Brain pericyte (primary cell): ENCODE data around the gene STX18.
"Not testable (repeated sequence)": the region's sequence is repeated elsewhere in the genome, so short reads cannot be mapped to it uniquely, and the experiment has no call there.

Experiments used
- DNase-seq: peaks from one replicate; pipeline ENCODE4 v3.0.0-alpha.2; 2012; ENCODE audit warnings: low read depth, low spot score

STX18 gene

DNA sequence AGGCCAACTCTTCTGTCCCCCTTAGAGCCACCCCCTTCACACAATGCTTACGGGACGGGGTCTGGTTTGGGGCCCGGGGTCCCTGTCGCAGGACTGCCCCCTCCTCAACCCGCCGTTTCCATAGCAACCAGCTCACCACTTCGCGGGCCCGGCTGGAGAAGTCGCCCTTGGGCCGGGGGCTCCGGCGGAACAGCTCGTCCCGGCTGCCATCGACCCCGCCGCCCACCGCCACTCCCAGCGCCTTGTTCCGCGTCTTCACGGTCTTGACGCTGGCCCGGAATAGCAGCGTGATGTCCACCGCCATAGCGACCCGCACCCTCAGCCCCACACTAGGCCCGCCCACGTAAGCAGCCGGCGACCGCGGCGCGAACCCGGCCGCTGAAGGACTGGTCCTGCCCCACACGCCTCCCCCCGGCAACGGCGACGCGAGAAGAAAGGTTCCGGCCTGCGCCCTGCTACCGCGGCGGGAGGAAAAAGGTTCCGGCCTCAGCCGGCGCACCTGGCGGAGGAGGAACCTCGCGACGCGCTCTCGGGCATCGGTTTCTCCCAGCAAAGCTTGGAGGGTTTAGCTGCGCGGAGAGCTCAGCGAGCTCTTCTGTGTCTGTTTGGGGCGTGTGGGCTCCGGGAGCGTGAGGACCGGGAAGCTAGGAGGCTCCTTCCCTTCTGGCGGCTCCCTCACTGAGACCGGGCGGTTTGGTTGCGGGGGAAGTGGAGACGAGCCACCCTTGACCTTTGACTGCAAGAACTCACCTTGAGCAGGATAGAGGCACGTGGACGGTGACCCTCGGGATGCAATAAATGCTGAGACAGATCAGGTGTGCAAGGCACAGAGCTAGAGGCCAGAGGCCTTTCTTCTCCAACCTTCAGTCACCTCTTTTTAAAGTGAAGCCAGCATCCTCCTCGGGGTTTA, at the start of gene STX18:
TSS of gene STX18 (minus strand) at position 388 of the 910 bp plus-strand sequence. CDS start at position 304, 84 bp downstream.
- DNase-seq, result peak; percentile 64

DNA sequence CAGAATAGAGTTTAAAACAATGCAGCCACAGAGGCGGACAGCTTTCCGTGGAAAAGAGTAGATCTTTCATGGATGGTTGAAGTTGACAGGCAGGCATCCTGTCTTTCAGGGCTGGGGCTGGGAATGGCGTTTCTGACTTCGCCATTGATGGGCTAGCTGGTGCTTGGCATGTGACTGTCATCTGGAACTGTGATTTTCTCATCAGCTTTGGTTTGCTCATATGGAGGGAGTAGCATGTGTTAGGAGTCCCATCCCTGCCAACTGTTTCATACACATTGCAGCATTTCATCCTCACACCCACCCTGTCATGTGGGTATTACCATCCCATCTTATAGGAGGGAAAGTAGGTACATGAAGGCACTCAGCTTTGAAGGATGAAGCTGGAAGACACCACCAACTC, 49.2 kb upstream of the STX18 start:
- DNase-seq, result no peak

DNA sequence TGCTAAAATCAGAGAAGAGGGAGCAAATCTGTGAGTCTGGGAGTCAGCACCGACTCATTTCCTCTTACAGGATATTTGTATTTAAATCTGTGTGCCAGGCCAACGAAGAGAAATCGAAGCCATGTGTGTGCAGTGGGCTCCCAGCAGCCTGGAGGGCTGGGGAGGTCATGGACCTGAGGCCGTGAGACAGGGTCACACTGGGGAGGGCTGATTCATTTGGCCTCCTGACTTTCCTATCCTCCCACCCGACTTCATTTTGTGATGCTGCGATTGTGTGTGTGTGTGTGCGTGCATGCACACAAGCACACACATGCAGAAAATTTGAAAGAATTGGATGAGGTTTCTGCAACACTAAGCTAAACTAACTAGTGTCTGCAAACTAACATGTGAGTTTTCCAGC, 48.7 kb upstream of the STX18 start:
- DNase-seq, result no peak

DNA sequence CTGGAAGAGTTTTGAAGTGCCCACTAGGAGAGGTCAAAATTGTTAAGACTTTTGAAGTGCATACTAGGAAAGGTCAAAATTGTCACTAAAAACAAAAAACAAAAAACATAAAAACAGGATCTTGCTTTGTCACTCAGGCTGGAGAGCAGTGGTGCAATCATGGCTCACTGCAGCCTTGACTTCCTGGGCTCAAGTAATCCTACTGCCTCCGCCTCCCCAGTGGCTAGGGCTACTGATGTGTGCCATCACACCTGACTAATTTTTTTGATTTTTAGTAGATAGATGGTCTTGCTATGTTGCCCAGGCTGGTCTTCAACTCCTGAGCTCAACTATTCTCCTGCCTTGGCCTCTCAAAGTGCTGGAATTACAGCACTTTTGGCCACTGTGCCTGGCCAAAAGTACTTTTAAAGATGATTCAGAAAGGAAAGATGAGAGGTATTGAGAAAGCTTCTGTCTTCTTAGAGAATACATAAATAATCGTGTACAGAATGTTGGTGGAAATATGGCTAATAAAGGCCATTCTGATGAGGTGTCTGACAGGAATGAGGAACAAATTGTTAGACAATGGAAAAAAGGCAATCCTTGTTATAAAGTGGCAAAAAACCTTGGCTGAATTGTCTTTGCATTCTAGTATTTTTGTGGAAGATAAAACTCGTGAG, 43.3 kb upstream of the STX18 start:
- DNase-seq, result no peak

DNA sequence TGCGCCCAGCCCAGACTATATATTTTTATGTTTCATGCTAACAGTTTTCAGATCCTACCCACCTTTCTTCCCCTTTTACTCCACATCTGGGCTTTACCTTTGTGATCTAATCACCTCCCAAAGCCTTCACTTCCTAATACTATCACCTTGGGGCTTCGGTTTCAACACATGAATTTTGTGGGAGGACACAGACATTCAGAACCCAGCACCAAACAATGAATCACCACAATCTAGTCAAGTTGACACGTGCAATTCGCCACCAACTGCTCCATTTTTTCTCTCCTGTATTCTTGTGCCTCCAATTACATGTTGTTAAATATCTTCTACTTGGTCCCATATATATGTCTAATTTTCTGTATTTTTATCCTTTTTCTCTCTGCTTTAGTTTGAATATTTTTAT, 41.8 kb upstream of the STX18 start:
- DNase-seq, result no peak

DNA sequence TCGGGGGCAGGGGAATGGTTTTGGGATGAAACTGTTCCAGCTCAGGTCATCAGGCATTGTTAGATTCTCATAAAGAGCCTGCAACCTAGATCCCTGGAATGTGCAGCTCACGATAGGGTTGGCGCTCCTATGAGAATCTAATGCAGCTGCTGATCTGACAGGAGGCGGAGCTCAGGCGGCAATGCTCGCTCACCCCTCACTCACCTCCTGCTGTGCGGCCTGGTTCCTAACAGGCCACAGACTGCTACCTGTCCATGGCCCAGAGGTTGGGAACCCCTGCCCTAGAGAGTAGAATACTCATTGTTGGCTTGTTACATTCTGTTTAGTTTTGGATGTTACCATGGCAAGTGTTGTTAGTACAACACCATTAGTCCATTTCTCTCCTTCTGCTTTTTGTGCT, 40.8 kb upstream of the STX18 start:
- no peak for DNase-seq

DNA sequence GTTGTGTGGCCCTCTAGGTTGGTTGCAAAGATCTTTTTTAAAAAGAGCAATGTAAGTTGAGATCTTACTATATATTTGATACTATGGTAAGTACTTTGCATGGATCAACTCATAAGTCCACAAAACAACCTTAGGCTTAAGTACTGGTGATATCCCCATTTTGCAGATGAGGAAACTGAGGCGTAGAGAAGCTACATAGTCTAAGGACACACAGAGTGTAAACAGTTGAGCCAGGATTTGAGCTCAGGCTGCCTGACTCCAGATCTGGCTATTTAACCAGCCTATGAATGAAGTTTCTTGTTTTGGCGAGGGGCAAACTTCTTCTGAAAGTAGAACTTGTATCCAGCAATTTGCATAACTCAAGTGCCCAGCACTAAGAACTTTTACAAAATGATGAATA, 38.6 kb upstream of the STX18 start:
- DNase-seq, result no peak

DNA sequence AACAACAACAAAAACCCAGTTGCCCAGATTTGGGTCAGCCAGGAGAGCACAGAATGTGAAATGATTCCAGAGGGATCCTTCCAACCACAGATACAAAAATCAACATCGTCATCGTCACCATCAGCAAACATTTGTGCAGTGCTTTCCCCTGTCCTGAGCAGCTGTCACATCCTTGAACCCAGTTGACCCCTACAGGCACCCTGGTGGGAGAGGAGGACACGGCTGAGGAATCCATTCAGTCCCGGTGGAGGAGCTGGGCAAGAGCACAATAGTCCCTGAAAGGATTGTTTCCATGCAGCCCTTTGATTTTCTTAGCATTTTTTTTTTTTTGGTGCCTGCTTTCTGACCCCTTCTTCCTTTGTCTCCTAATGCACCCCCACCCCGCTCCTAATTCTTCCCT, 37.1 kb upstream of the STX18 start:
- no peak for DNase-seq

DNA sequence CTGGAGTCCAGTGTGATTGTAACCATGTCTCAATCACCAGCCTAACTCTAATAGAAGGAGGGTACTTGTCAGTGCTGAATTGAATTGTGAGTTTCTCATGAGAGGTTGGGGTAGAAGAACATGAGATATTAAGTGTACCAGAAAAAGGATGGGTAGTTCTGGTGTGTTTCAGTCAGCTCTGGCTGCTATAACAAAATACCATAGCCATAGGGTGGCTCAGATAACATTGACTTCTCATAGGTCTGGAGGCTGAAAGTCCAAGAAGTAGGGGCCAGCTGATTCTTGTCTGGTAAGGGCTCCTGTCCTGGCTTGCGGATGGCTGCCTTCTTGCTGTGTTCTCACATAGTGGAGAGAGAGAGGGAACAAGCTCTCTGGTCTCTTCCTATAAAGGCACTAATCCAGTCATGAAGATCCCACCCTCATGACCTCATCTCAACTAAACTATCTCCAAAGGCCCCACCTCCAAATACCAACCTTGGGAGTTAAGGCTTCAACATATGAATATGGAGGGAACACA, 35.6 kb upstream of the STX18 start:
- DNase-seq, result no peak

DNA sequence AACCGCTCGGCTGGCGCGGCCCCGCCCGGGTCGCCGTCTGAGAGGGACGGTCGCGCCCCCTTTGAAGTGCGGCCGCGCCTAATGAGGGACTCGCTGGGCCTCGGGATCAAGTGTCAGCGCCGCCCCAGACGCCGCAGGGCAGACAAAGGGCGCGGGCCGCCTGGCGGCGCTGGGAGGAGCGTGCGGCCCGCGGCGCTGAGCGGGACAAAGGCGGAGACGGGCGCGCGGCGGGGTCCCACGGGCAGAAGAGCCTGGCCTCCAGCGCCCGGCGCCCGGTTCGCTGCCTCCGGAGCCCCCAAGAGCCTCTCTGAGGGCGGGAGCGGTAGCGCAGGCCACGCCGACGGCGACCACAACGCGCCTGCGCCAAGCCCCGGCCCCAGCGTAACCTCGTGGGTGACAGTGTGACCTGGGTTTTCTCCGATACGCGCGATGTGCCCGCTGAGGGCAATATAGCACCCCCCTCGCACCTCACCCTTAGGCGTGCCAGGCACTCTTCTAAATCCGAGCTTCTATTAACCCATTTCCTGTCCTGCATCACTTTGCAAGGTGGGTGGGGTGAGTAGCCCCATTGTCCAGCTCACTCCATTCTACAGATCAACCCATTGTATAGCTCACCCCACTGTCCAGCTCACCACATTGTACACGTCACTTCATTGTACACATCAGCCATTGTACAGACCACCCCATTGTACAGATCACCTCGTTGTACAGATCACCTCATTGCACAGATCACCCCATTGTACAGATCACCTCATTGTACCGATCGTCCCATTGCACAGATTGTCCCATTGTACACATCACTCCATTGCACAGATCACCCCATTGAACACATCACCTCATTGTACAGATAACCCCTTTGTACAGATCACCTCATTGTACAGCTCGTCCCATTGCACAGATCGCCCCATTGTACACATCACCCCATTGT, 33.7 kb upstream of the STX18 start:
- no peak for DNase-seq

DNA sequence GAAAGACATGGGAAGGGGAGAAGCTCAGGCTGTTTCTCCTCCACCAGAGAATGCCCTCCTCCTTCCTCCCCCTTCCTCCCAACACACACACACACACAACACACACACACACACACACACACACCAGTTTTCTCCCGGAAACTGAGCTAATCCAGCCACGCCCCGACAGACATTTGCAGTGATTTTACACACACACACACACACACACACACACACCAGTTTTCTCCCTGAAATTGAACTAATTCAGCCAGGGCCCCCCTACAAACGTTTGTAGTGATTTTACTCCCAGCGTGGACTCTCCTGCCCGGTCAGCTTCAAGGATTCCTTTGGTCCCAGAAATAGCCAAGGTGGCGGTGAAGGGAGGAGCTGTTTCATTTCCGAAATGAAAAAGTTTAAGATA, 32.9 kb upstream of the STX18 start:
- DNase-seq, result no peak

DNA sequence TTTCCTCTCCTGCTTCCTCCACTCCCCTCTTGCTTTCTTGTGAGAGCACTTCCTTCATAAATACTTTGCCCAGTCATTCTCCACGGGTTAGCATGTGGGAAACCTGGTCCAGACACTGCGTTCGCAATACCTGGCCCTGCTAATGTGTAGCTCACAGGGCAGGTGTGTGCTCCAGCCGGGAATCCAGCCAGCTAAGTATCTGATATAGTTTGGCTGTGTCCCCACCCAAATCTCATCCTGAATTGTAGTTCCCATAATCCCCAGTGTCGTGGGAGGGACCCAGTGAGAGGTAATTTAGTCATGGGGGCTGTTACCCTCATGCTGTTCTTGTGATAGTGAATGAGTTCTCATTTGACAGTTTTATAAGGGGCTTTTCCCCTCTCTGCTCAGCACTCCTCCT, 32.2 kb upstream of the STX18 start:
- no peak for DNase-seq

DNA sequence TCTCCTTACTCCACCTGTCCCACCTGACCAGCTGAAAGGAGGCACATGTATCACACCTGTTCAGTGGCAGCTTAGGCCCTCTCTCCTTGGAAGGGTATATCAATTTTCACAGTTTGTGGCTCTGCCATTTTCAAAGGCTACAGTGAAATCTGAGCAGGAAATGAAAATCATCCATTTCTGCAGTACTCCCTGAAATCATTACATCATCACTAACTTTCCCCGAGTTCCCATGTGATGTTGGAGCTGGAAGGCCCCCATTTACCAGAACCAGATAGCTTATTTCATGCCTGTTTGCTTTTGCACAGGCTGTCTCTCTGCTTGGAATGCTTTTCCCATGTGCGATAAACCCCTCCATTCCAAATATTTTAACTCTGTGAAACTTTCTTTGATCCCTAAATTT, 31.0 kb upstream of the STX18 start:
- no peak for DNase-seq

DNA sequence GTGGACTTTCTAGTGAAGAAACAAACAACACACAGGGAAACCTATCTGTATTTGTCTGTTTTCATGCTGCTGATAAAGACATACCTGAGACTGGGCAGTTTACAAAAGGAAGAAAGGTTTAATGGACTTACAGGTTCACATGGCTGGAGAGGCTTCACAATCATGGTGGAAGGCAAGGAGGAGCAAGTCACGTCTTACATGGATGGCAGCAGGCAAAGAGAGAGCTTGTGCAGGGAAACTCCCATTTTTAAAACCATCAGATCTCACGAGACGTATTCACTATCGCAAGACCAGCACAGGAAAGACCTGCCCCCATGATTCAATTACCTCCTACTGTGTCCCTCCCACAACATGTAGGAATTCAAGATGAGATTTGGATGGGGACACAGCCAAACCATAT, 28.0 kb upstream of the STX18 start:
- not testable (repeated sequence) for DNase-seq

DNA sequence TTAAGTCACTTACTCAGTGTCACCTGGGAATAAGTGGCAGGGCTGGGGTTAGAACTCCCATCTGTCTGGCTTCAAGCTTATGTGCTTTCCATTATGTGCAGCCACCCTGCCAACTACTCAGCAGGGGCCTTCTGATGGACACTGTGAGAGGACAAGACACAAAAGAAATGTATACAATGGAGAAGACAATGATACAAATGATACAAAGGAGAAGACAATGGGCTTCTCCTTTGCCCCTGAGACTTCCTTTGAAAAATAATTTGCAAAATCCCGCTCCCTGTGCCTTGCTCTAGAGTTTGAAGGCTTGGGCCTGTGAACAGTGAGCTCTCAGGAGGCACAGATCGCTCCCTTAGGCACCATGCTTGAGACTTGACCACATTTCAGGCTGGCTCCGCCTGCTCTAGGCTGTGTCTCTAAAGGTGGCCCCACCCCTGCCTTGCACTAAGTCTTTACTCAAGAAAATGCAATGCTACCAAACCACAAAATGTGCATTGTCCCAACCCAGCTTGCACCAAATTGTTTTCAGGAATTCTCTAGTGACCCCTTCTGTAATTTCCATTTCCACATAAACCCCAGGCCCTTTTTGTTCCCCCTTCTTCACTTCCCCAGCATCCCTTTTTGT, 27.1 kb upstream of the STX18 start:
- DNase-seq, result no peak

DNA sequence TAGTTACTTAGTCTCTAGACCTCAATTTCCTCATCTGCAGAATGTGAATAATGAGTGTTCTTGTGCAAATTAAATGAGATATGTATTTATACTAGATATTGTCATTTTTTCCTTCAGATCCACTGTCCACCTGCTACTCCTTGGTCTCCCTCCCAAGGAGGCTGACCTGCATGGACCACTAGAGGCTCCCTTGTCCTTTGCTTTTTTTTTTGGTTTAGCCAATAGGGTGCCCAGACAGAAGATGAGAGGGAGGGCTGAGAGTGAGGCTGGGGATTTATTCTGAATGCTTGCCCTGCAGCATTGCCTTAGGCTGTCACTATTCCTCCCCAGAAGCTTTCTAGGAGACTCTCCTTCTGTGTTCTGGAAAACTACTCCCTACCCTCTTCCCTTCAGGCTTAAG, 24.5 kb upstream of the STX18 start:
- not testable (repeated sequence) for DNase-seq

DNA sequence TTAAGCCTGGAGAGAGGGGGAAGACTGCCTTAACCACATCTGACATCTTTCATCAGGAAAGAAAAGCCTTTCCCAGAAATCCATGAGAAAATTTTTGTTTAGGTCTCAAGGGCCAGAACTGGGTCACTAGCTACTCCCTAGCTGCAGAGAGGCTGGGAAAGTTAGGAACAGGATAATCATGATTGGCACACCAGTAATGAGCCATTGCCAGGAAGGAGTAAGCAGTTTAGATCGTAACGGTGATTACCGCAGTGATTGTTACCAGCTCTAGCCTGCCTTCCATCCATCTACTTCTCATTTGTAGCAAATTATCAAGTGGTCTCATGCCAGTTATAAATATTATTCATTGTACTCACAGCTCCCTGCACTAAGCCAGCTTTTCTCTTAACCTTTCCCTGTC, 22.7 kb upstream of the STX18 start:
- no peak for DNase-seq

DNA sequence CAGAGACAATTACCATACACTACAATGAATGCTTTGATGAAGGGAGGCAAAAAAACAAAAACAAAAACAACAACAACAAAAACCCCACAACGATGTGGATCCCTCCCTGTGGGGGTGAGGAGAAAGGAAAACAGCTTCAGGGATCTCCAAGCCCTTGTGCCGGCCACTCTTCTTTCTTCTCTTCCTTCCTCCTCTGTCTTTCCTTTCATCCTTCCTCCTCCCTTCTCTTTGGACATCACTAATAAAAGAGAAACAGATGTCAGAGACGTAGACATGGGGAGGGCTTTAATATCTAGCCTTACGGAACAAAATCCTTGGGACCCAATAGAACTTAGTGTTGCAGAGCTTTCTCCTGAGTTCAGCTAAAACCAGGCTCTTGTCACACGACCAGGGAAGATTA, 18.8 kb upstream of the STX18 start:
- DNase-seq, result no peak

DNA sequence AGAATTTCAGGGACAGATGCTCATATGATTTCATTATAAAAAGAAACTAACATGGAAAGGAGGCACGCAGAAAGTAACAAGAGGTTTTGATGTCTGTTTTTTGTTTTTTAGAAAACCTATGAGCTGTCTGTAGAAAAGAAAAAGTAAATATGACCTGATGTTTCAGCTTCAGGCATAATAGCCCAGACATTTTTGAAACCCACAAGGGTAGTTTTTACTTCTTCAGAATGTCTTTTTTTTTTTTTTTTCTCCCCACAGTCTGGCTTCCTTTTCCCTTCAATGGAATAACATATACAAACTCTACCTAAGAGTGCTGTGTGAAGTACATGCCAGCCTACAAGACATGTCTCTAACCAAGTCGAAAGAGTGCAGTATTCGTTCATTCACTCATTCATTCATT, 18.3 kb upstream of the STX18 start:
- no peak for DNase-seq

DNA sequence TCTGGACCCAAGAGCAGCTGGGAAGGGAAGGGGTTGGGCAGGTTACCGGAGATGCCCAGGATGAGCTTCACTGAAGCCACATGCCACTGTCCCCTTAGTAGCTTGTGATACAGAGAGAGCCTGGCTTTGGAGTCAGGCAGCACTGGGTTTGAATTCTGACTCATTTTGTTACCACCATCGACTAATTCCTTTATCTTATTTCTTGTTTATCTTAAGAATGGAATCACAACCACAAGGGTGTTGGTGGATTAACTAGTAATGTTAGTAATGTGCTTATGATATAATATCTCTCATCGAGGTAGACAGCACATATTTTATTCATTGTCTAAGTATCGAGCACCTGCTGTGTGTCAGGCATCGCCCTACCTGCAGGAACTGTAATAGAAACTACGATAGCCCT, 17.7 kb upstream of the STX18 start:
- DNase-seq, result no peak

DNA sequence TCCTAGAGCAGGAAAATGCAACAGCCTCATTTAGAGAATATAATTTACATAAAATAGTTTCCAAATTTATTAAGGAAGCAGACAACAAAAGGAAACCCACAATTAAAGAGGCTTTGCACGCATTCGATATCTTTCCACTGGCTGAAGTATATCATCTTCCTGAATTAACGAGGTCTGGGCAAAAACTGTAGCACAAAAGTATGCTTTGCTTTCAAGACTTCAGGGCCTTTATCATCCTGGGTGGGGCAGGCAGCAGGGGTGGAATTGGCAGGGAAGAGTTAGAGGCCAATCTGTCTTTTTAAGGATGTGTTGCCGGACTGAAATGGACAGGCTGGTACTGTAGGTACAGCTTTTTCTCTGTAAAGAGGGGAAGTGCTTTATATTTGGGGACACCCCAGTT, 17.0 kb upstream of the STX18 start:
- no peak for DNase-seq
